Fibroblast of lung (primary cell): ENCODE data around the gene SAMD8.

Source experiments
- CTCF ChIP-seq, 2 donors: IDR thresholded peaks in 1 of 2; conservative IDR thresholded peaks in 1 of 2; 1 replicate in 1 of 2; 2 replicates in 1 of 2; pipeline ENCODE4 v1.5.1; 2011 to 2012; ENCODE audit warnings: low read length in 2 of 2, control low read depth in 1 of 2, inconsistent platforms in 1 of 2, low read depth in 1 of 2, mild to moderate bottlenecking in 1 of 2
- EZH2 ChIP-seq: IDR thresholded peaks from 2 replicates; pipeline ENCODE4 v1.5.1; 2012; ENCODE audit warnings: low read length, control low read depth, mild to moderate bottlenecking; ENCODE audit errors: missing control alignments

GRCh38 chr10:75065076-75065475 lies 46.4 kb upstream of the SAMD8 start:
- TF ChIP-seq CTCF (conservative IDR thresholded peaks at IDR 0.05 in 1 of 2, IDR thresholded peaks at IDR 0.05 in 1 of 2; ENCODE audit: low read depth in 1 of 2, low read length in 2 of 2) (no peak), EZH2 (no peak)
